OCI-LY7 (cell line): ENCODE measurements around the gene OR5B21. TPM values are rescaled to one million over a fixed set of nuclear protein-coding genes. Genes with fewer than 3 reads are reported as not detected.

Source experiments
- BruUV-seq: library from RNA; stranded (reverse); fragments of 400-500 nt; replicated peaks from 2 replicates; lab custom pipeline; 2021; lab: Mats Ljungman, UMichigan
- CTCF ChIA-PET: fragments of 300-600 bp; sonication (Branson Sonifier 250); formaldehyde crosslinking; loops from one replicate; lab custom pipeline; 2022; ENCODE audit warnings: antibody characterized with exemption; ENCODE audit not compliant: unreplicated experiment; lab: Charles Lee
- POLR2A ChIA-PET: fragments of 300-600 bp; sonication (Branson Sonifier 250); formaldehyde crosslinking; loops from one replicate; lab custom pipeline; 2022; ENCODE audit warnings: antibody characterized with exemption; lab: Charles Lee
- DNase-seq: peaks from one replicate; pipeline ENCODE4 v3.0.0-alpha.2; 2015; ENCODE audit warnings: low spot score
- H2AFZ ChIP-seq: fragments of 200-600 bp; sonication (generic), shearing (Covaris generic); 2 replicates; pipeline ENCODE4 v1.6.1; 2014; ENCODE audit warnings: mild to moderate bottlenecking, antibody characterized with exemption, low read length, moderate library complexity
- H3K27ac ChIP-seq: fragments of 200-600 bp; sonication (generic); 2 replicates; pipeline ENCODE4 v1.5.1; 2014; ENCODE audit warnings: mixed run types, low read depth, mild to moderate bottlenecking, moderate library complexity, low read length, inconsistent platforms; ENCODE audit not compliant: poor library complexity, severe bottlenecking
- H3K36me3 ChIP-seq: fragments of 200-600 bp; sonication (generic); 2 replicates; pipeline ENCODE4 v1.6.1; 2014; ENCODE audit warnings: mild to moderate bottlenecking, antibody characterized with exemption, low read length, moderate library complexity, mixed read lengths; ENCODE audit not compliant: insufficient read depth
- H3K4me1 ChIP-seq: fragments of 200-600 bp; sonication (generic); 2 replicates; pipeline ENCODE4 v1.5.1; 2014; ENCODE audit warnings: mild to moderate bottlenecking, low read length; ENCODE audit not compliant: insufficient read depth, poor library complexity, severe bottlenecking
- H3K4me2 ChIP-seq: fragments of 200-600 bp; sonication (generic); 2 replicates; pipeline ENCODE4 v1.6.1; 2014; ENCODE audit warnings: mild to moderate bottlenecking, low read length
- H3K4me3 ChIP-seq: fragments of 200-600 bp; sonication (generic); 2 replicates; pipeline ENCODE4 v1.5.1; 2014; ENCODE audit warnings: mild to moderate bottlenecking, low read depth, low read length; ENCODE audit not compliant: poor library complexity, severe bottlenecking
- H3K79me2 ChIP-seq: fragments of 200-600 bp; sonication (generic); 2 replicates; pipeline ENCODE4 v1.6.1; 2016; ENCODE audit warnings: low read depth, mild to moderate bottlenecking, low read length, moderate library complexity, mixed read lengths; ENCODE audit not compliant: insufficient read depth
- H3K9me2 ChIP-seq: fragments of 200-600 bp; sonication (generic); 2 replicates; pipeline ENCODE4 v1.6.1; 2016; ENCODE audit warnings: mild to moderate bottlenecking, low read length, mixed read lengths; ENCODE audit not compliant: insufficient read depth
- H3K9me3 ChIP-seq: fragments of 200-600 bp; sonication (generic); 2 replicates; pipeline ENCODE4 v1.6.1; 2014; ENCODE audit warnings: mild to moderate bottlenecking, mixed run types, low read length, mixed read lengths
- H4K20me1 ChIP-seq: fragments of 200-600 bp; sonication (generic); 2 replicates; pipeline ENCODE4 v1.6.1; 2014; ENCODE audit warnings: mild to moderate bottlenecking, antibody characterized with exemption, low read length, moderate library complexity, mixed read lengths; ENCODE audit not compliant: insufficient read depth
- EZH2phosphoT487 ChIP-seq: fragments of 200-600 bp; sonication (generic); IDR thresholded peaks from 2 replicates; pipeline ENCODE4 v1.6.1; 2018; ENCODE audit warnings: low read depth, borderline replicate concordance, mild to moderate bottlenecking, mixed run types, antibody characterized with exemption, low read length, moderate library complexity, mixed read lengths
- intact Hi-C: fragments of 100-400 bp; cut with micrococcal nuclease; formaldehyde crosslinking; loops from one replicate; pipeline ENCODE4 v1.10.0; 2022; ENCODE audit not compliant: unreplicated experiment
- total RNA-seq, 2 experiments: library from RNA; depleted of rRNA in 1 of 2; stranded (reverse); fragments of >200 nt in 1 of 2; shearing (Covaris generic) in 1 of 2; gene quantifications; 2 replicates each; pipeline ENCODE4 v1.2.3, GENCODE V29; 2014 to 2022
- TF ChIP-seq, protein P1 (sequence below): fragments of 200-600 bp; sonication (generic); conservative IDR thresholded peaks from 2 replicates; pipeline ENCODE4 v1.5.1; 2014; ENCODE audit warnings: mild to moderate bottlenecking, antibody characterized with exemption, low read length, moderate library complexity, mixed read lengths

The OR5B21 gene
- total RNA-seq, 2 experiments from 2014 or later, result 0.48 TPM; not detected in 1

DNA sequence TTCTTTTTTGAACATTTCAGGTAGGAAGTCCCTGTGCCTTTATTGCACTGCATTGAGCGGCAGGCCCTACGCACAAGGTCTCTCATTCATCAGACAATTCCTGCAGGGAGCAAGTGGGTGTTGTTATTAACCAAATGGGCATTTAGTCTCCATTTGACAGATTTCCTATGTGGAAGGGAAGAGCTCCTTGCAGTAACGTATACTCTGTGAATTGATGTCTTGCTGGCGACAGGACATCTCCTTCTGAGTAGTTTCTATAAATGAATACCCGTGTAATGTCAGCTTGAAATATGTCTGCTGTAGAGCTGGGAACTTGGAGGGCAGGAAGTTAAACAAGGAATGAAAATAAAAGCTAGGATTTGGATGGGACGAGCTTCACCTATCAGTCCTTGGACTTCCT is 3.7 kb downstream of the OR5B21 start:
- BruUV-seq, result no TSS peak
- intact Hi-C loops, result no loop called here

DNA sequence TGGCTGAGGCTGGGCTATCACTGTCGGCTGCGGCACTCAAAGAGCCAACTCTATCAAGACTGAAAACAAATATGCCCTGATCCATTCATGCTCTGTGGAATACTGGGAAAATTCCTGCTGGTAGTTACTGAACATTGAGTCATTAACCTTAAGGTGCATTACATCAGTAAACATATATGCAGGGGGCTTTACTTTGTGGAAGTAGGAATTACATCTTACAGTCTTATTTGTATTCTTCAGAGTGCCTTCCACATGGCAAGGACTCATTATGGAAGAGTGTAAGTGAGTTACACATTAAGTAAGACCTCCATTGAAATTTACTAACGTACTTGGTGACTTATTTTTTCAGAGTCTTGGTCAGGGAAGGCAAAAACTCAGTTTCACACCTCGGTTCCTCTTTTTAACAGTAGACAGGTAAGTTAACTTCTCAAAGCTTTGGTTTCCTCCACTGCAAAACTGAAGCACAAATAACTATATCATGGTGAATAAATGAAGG is 4.5 kb downstream of the OR5B21 start:
- no TSS peak for BruUV-seq
- intact Hi-C loops, result no loop called here
- H2AFZ ChIP-seq, result no peak overlapping the region
- peak; percentile 43 for DNase-seq
- H3K9me3 ChIP-seq, result no peaks in the 10 kb centered on the region
- H3K4me2 ChIP-seq, result no peak overlapping the region
- H3K36me3 ChIP-seq, result no peaks in the 10 kb centered on the region
- no peak overlapping the region for H3K27ac ChIP-seq
- no peak overlapping the region for H3K4me3 ChIP-seq
- no peaks in the 10 kb centered on the region for H3K79me2 ChIP-seq
- H4K20me1 ChIP-seq, result no peaks in the 10 kb centered on the region
- H3K4me1 ChIP-seq, result peaks cover 16% of the 10 kb centered on the region
- CTCF ChIA-PET, result interaction anchor here (1.0 kb wide), 1 partner anchor 12 kb away, joined by 3 read pairs; no protein-coding TSS in a partner anchor
- TF ChIP-seq, protein P1, sequence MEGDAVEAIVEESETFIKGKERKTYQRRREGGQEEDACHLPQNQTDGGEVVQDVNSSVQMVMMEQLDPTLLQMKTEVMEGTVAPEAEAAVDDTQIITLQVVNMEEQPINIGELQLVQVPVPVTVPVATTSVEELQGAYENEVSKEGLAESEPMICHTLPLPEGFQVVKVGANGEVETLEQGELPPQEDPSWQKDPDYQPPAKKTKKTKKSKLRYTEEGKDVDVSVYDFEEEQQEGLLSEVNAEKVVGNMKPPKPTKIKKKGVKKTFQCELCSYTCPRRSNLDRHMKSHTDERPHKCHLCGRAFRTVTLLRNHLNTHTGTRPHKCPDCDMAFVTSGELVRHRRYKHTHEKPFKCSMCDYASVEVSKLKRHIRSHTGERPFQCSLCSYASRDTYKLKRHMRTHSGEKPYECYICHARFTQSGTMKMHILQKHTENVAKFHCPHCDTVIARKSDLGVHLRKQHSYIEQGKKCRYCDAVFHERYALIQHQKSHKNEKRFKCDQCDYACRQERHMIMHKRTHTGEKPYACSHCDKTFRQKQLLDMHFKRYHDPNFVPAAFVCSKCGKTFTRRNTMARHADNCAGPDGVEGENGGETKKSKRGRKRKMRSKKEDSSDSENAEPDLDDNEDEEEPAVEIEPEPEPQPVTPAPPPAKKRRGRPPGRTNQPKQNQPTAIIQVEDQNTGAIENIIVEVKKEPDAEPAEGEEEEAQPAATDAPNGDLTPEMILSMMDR, result no peak
- TF ChIP-seq EZH2phosphoT487, result no peak
- POLR2A ChIA-PET, result interaction anchor here (1.2 to 1.4 kb wide), 3 partner anchors 8 to 19 kb away, joined by 3 to 7 read pairs (median 6); no protein-coding TSS in a partner anchor
- H3K9me2 ChIP-seq, result no peaks in the 10 kb centered on the region

More for the DNA sequence above, 3.7 kb downstream of the OR5B21 start:
- POLR2A ChIA-PET, result interaction anchor here (1.2 to 1.4 kb wide), 3 partner anchors 9 to 20 kb away, joined by 3 to 7 read pairs (median 6); no protein-coding TSS in a partner anchor
- Histone ChIP-seq H3K4me3 (no peak overlapping the region), H3K9me3 (no peaks in the 10 kb centered on the region), H4K20me1 (no peaks in the 10 kb centered on the region), H3K4me1 (peaks cover 16% of the 10 kb centered on the region), H3K4me2 (no peak overlapping the region), H3K9me2 (no peaks in the 10 kb centered on the region), H2AFZ (no peak overlapping the region), H3K36me3 (no peaks in the 10 kb centered on the region), H3K79me2 (no peaks in the 10 kb centered on the region), H3K27ac (no peak overlapping the region)
- CTCF ChIA-PET, result no interaction called here
- TF ChIP-seq, protein P1, result no peak
- no peak for TF ChIP-seq EZH2phosphoT487
- DNase-seq, result no peak

DNA sequence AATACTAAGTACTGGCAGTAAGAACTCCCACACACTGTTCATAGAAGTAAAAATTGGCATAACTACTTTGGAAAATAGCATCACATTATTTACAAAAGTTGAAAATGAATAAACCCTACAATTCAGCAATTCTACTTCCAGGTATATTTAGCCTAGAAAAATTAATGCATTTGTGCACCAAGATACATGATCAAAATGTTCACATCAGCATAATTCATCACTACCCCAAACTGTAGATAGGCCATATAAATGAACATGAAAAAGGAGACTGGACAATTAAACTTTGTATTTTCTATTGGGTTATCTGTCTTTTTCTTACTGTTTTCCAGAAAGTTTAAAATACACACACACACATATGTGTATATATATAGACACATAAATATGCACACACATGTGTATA is 5.9 kb downstream of the OR5B21 start:
- intact Hi-C loops, result no loop called here
- BruUV-seq, result no TSS peak
- Histone ChIP-seq H3K4me1 (peaks cover 8% of the 10 kb centered on the region), H3K4me3 (no peak overlapping the region), H3K79me2 (no peaks in the 10 kb centered on the region), H3K4me2 (no peak overlapping the region), H4K20me1 (no peaks in the 10 kb centered on the region), H2AFZ (no peak overlapping the region), H3K27ac (no peak overlapping the region), H3K9me2 (no peaks in the 10 kb centered on the region), H3K36me3 (no peaks in the 10 kb centered on the region), H3K9me3 (no peaks in the 10 kb centered on the region)
- no peak for TF ChIP-seq EZH2phosphoT487
- TF ChIP-seq, protein P1, result no peak
- CTCF ChIA-PET, result no interaction called here
- POLR2A ChIA-PET, result no interaction called here
- DNase-seq, result no peak
